ENCODE data around the gene COL3A1. TPM values are rescaled to one million over a fixed set of nuclear protein-coding genes. Genes with fewer than 3 reads are reported as not detected.

Gene COL3A1
- total and polyA plus RNA-seq, 9 of the 15 experiments (the other 6 are each of a cell fraction or from before 2014, with no cell fraction given), result 0.01 to 0.71 (median 0.07) TPM; not detected in 2

GRCh38 chr2:189016311-189016861, 42.2 kb downstream of the COL3A1 start:
- ChIA-PET POLR2A (no interaction called here), CTCF (ENCODE audit: low intra/inter-chr PET ratio) (no interaction called here)
- H2AFZ ChIP-seq (ENCODE audit: low read depth, low read length), result no peak overlapping the region
- FAIRE-seq, result no peak
- H3K36me3 ChIP-seq (ENCODE audit: control insufficient read depth, insufficient read depth, low read length), result no peaks in the 10 kb centered on the region
- H3K79me2 ChIP-seq (ENCODE audit: control insufficient read depth, insufficient read depth, low read length), result no peaks in the 10 kb centered on the region
- no peaks in the 10 kb centered on the region for H3K9me1 ChIP-seq (ENCODE audit: control insufficient read depth, insufficient read depth, low read length)
- H3K9ac ChIP-seq (ENCODE audit: insufficient read depth in 1 of 2, low read depth in 2 of 2, low read length in 2 of 2), result no peak overlapping the region
- no peak overlapping the region for H3K4me3 ChIP-seq
- H3K4me1 ChIP-seq (replicated peaks in 1 of 2; ENCODE audit: control insufficient read depth in 2 of 2, insufficient read depth in 2 of 2, low read length in 2 of 2), result no peaks in the 10 kb centered on the region
- intact Hi-C loops (cut with micrococcal nuclease), result no loop called here
- H3K27me3 ChIP-seq (ENCODE audit: control insufficient read depth in 2 of 2, insufficient read depth in 2 of 2, low read length in 2 of 2), result no peaks in the 10 kb centered on the region
- DNase-seq (ENCODE audit: extremely low read depth in 1 of 4, low spot score in 3 of 4), result no peak
- ATAC-seq, result no peak
- no peak overlapping the region for H3K4me2 ChIP-seq (ENCODE audit: insufficient read depth, low read length)
- no peak for TF ChIP-seq RUNX1 (IDR thresholded peaks at IDR 0.05; ENCODE audit: low read depth)
- no peak for TF ChIP-seq ZNF408 (CRISPR knock-in tag; IDR thresholded peaks at IDR 0.05; ENCODE audit: low read depth)
- TF ChIP-seq ZNF785 (CRISPR knock-in tag; IDR thresholded peaks at IDR 0.05), result no peak
- no peak for TF ChIP-seq MIER1 (IDR thresholded peaks at IDR 0.05; ENCODE audit: low read depth)
- TF ChIP-seq ZNF780A (CRISPR knock-in tag; IDR thresholded peaks at IDR 0.05), result no peak
- no peak for TF ChIP-seq ZNF444 (CRISPR knock-in tag; IDR thresholded peaks at IDR 0.05)
- in situ Hi-C loops (cut with MboI), result no loop called here
- no TSS peak for BruUV-seq (replicated peaks)
- no peaks in the 10 kb centered on the region for H3K9me3 ChIP-seq (replicated peaks; ENCODE audit: control insufficient read depth, insufficient read depth, low read depth, low read length)
- no peak overlapping the region for H3K27ac ChIP-seq (ENCODE audit: extremely low read depth, low read depth, low read length)
- H4K20me1 ChIP-seq (replicated peaks; ENCODE audit: control insufficient read depth, insufficient read depth, low read length), result no peaks in the 10 kb centered on the region

GRCh38 chr2:189018631-189019030, 44.5 kb downstream of the COL3A1 start:
- Histone ChIP-seq H4K20me1 (replicated peaks; ENCODE audit: control insufficient read depth, insufficient read depth, low read length) (no peaks in the 10 kb centered on the region), H3K27ac (ENCODE audit: extremely low read depth, low read depth, low read length) (no peak overlapping the region), H3K9me1 (ENCODE audit: control insufficient read depth, insufficient read depth, low read length) (no peaks in the 10 kb centered on the region), H3K9ac (ENCODE audit: insufficient read depth in 1 of 2, low read depth in 2 of 2, low read length in 2 of 2) (no peak overlapping the region), H3K36me3 (ENCODE audit: control insufficient read depth, insufficient read depth, low read length) (no peaks in the 10 kb centered on the region), H3K9me3 (replicated peaks; ENCODE audit: control insufficient read depth, insufficient read depth, low read depth, low read length) (no peaks in the 10 kb centered on the region), H3K4me3 (no peak overlapping the region), H3K4me2 (ENCODE audit: insufficient read depth, low read length) (no peak overlapping the region), H2AFZ (ENCODE audit: low read depth, low read length) (no peak overlapping the region), H3K27me3 (ENCODE audit: control insufficient read depth in 2 of 2, insufficient read depth in 2 of 2, low read length in 2 of 2) (no peaks in the 10 kb centered on the region), H3K79me2 (ENCODE audit: control insufficient read depth, insufficient read depth, low read length) (no peaks in the 10 kb centered on the region), H3K4me1 (replicated peaks in 1 of 2; ENCODE audit: control insufficient read depth in 2 of 2, insufficient read depth in 2 of 2, low read length in 2 of 2) (no peaks in the 10 kb centered on the region)
- POLR2A ChIA-PET, result no interaction called here
- BruUV-seq (replicated peaks), result no TSS peak
- in situ Hi-C loops (cut with MboI), result no loop called here
- intact Hi-C loops (cut with micrococcal nuclease), result no loop called here
- no peak for DNase-seq (ENCODE audit: extremely low read depth in 1 of 4, low spot score in 3 of 4)
- FAIRE-seq, result no peak
- ATAC-seq, result no peak
- CTCF ChIA-PET (ENCODE audit: low intra/inter-chr PET ratio), result no interaction called here
- TF ChIP-seq PRMT5 (CRISPR knock-in tag; IDR thresholded peaks at IDR 0.05), result no peak
- TF ChIP-seq TCF7 (IDR thresholded peaks at IDR 0.05; ENCODE audit: borderline replicate concordance), result no peak
- no peak for TF ChIP-seq FOXJ2 (tag; IDR thresholded peaks at IDR 0.05)
